Heart left ventricle (tissue), 16 donors: ENCODE data around the gene TNRC6C. TPM values are rescaled to one million over a fixed set of nuclear protein-coding genes. Genes with fewer than 3 reads are reported as not detected.
"Not testable (repeated sequence)": the region's sequence is repeated elsewhere in the genome, so short reads cannot be mapped to it uniquely, and the experiment has no call there.

Source experiments
- ATAC-seq, 4 donors: fragments of 200-7000 bp; cut with Tn5 transposase; one replicate each; pipeline ENCODE4 v1.9.1; 2020 to 2022; ENCODE audit warnings: moderate library complexity in 4 of 4, mild to moderate bottlenecking in 3 of 4, moderate number of reproducible peaks in 1 of 4
- DNase-seq, 5 donors: peaks; one replicate each; pipeline ENCODE4 v3.0.0-alpha.2; 2020
- H3K27ac ChIP-seq, 12 donors: fragments of 200-600 bp; sonication (generic) in 4 of 12; one replicate each; pipeline versions ENCODE4 v1.5.0 to v1.8.0; 2016 to 2022; ENCODE audit warnings: mild to moderate bottlenecking in 2 of 12
- H3K27me3 ChIP-seq, 9 donors: fragments of 200-600 bp; sonication (generic) in 2 of 9; one replicate each; pipeline versions ENCODE4 v1.5.1 to v1.8.0; 2016 to 2022; ENCODE audit warnings: mild to moderate bottlenecking in 3 of 9
- H3K36me3 ChIP-seq, 9 donors: fragments of 200-600 bp; sonication (generic) in 2 of 9; one replicate each; pipeline versions ENCODE4 v1.5.0 to v1.8.0; 2018 to 2022; ENCODE audit warnings: mild to moderate bottlenecking in 2 of 9
- H3K4me1 ChIP-seq, 12 donors: fragments of 200-600 bp; sonication (generic) in 4 of 12; one replicate each; pipeline versions ENCODE4 v1.5.0 to v1.8.0; 2016 to 2022; ENCODE audit warnings: mild to moderate bottlenecking in 3 of 12
- H3K4me3 ChIP-seq, 12 donors: fragments of 200-600 bp; sonication (generic) in 4 of 12; one replicate each; pipeline versions ENCODE4 v1.5.0 to v1.8.0; 2017 to 2022; ENCODE audit warnings: mild to moderate bottlenecking in 9 of 12, moderate library complexity in 4 of 12
- H3K9me3 ChIP-seq, 12 donors: fragments of 200-600 bp; sonication (generic) in 4 of 12; one replicate each; pipeline versions ENCODE4 v1.5.0 to v1.8.0; 2016 to 2022; ENCODE audit warnings: mild to moderate bottlenecking in 1 of 12
- POLR2A ChIP-seq, 2 donors: fragments of 450-650 bp; IDR thresholded peaks; one replicate each; pipeline ENCODE4 v1.6.1; 2017; ENCODE audit warnings: antibody characterized with exemption in 2 of 2, mild to moderate bottlenecking in 2 of 2, moderate library complexity in 2 of 2
- WGBS, 4 donors: extraction: QIAGEN DNeasy Blood & Tissue Kit in 2 of 4; methylation state at CpG; one replicate each; pipeline versions ENCODE4 v1.1.5 to v1.1.7; 2013 to 2018; 5-methylcytosine and 5-hydroxymethylcytosine counted together
- intact Hi-C, 10 donors: fragments of 100-400 bp; cut with DNase I; formaldehyde crosslinking; loops; one replicate each; pipeline versions ENCODE4 v1.11.1 to v1.14.2; 2022
- polyA plus RNA-seq, 2 donors: library from polyadenylated mRNA; stranded (reverse); fragments of 200-250 nt; gene quantifications; one replicate each; pipeline ENCODE4 v1.2.3, GENCODE V29; 2013
- total RNA-seq, 9 donors: library from RNA; depleted of rRNA in 2 of 9; stranded (reverse); fragments of >200 nt in 2 of 9; fragmentation: NEBNext Ultra II Directional in 3 of 9; extraction: Animal tissue kit (Norgen Biotek cat#: 25700) in 3 of 9; gene quantifications; one replicate each; pipeline versions ENCODE4 v1.1.0 to v1.2.4, GENCODE V29; 2016 to 2023
- TF ChIP-seq, protein P1 (sequence below), 12 donors: fragments of 200-600 bp; sonication (generic) in 4 of 12; IDR thresholded peaks; one replicate each; pipeline versions ENCODE4 v1.5.0 to v1.8.0; 2018 to 2022; ENCODE audit warnings: antibody characterized with exemption in 12 of 12, mild to moderate bottlenecking in 5 of 12
- donor health status: ischemic (EF 13 %, LVEDD 7.1; RV severe dilation, severe dysfunction).
- donor health status: healthy with polysubstance abuse.
- donor health status: DM: no; HTN: yes; CAD: no.
- donor health status: DM: no; HTN: no; CAD: no.
- donor health status: ischemic (EF 25% LVEDD 6.9; RV normal size, moderate dysfunction).
- donor health status: ischemic (EF 25% LVEDD 5.7; RV mildly dilated, moderate dysfunction).
- donor health status: healthy.
- donor health status: DM: yes; HTN: yes; CAD: no.
- donor health status: ischemic (EF 35%, LVEDD 5.7; RV mildly dilated, moderate dysfunction).
- donor health status: nonischemic (EF 11% LVEDD 7.7; RV severe dilation, severe dysfunction).
- donor health status: DM: yes; HTN: yes; CAD: no.
- donor health status: PGD.
- donor health status: ischemic (EF 29% LVEDD 5.4; RV normal size, mild dysfunction).
- donor health status: nonischemic (EF 23%, LVEDD 6.1; RV moderate dilation, normal function).

TNRC6C gene
- total and polyA plus RNA-seq, 11 donors: 7.7 to 24.7 (median 19.0) TPM

DNA sequence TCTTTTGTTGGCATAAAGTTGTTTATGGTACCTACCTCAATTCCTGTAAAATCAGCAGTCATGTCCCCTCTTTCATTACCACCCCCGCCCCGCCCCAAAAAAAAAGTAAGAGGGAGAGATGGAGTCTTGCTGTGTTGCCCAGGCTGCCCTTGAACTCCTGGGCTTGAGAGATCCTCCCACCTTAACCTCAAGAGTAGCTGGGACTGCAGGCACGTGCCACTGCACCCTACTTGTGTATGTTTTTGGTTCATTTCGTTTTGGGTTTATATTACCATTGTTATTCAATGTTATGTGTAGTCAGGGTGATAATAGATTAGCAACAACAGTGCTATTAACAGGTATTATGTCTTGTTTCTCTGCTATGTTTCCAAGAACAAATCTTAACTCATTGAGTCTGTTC is 15.9 kb downstream of the TNRC6C start:
- no peak for TF ChIP-seq POLR2A (IDR thresholded peaks at IDR 0.05)
- TF ChIP-seq, protein P1, sequence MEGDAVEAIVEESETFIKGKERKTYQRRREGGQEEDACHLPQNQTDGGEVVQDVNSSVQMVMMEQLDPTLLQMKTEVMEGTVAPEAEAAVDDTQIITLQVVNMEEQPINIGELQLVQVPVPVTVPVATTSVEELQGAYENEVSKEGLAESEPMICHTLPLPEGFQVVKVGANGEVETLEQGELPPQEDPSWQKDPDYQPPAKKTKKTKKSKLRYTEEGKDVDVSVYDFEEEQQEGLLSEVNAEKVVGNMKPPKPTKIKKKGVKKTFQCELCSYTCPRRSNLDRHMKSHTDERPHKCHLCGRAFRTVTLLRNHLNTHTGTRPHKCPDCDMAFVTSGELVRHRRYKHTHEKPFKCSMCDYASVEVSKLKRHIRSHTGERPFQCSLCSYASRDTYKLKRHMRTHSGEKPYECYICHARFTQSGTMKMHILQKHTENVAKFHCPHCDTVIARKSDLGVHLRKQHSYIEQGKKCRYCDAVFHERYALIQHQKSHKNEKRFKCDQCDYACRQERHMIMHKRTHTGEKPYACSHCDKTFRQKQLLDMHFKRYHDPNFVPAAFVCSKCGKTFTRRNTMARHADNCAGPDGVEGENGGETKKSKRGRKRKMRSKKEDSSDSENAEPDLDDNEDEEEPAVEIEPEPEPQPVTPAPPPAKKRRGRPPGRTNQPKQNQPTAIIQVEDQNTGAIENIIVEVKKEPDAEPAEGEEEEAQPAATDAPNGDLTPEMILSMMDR (IDR thresholded peaks at IDR 0.05): no peak
- no peak for DNase-seq
- Histone ChIP-seq H3K4me3 (no peak overlapping the region), H3K9me3 (no peaks in the 10 kb centered on the region), H3K4me1 (peaks cover 0 to 31% (median 12%) of the 10 kb centered on the region in 12 donors), H3K36me3 (no peaks in the 10 kb centered on the region), H3K27me3 (no peaks in the 10 kb centered on the region), H3K27ac (no peak overlapping the region)
- WGBS, 4 donors: 77 to 79% (median 78%) methylated on average over 4 of the region's 4 CpGs
- intact Hi-C loops: no loop called here
- no peak for ATAC-seq

DNA sequence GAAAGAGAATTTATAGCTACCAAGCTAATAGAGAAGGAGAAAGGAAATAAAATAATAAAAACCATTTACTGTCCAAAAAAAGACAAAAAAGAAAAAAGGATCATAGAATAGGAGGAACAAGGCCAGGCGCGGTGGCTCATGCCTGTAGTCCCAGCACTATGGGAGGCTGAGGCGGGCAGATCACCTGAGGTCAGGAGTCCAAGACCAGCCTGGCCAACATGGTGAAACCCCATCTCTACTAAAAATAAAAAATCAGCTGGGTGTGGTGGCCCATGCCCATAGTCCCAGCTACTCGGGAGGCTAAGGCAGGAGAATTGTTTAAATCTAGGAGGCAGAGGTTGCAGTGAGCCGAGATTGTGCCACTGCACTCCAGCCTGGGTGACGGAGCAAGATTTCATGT is 23.9 kb downstream of the TNRC6C start:
- H3K27ac ChIP-seq, DNase-seq, H3K36me3 ChIP-seq, intact Hi-C loops, H3K4me1 ChIP-seq, H3K4me3 ChIP-seq, H3K9me3 ChIP-seq, ATAC-seq, H3K27me3 ChIP-seq: not testable (repeated sequence)
- WGBS, 4 donors: 94 to 98% (median 97%) methylated on average over 6 of the region's 6 CpGs

DNA sequence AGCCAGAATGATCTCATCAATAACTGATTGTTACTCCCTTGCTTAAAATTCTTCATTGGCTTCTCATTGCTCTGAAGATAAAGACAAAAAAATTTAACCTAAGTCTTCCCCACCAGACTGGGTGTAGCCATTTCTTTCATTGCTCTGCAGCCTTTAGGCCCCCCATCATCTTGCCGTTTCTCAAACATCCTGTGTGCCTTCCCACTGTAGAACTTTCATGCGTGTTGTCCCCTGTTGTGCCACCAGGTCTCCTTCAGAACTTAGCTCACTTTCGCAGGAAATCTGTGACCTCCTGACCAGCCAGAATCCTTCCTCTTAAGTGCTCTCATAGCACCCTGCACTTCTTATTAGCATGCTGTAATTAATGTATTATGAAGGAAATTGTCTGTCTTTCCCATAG is 31.8 kb downstream of the TNRC6C start:
- Histone ChIP-seq H3K27me3 (no peaks in the 10 kb centered on the region), H3K4me3 (no peak overlapping the region), H3K4me1 (peaks cover 0 to 41% (median 17%) of the 10 kb centered on the region in 12 donors), H3K27ac (no peak overlapping the region), H3K9me3 (no peaks in the 10 kb centered on the region), H3K36me3 (no peaks in the 10 kb centered on the region)
- no peak for DNase-seq
- TF ChIP-seq, protein P1 (IDR thresholded peaks at IDR 0.05): no peak
- no peak for TF ChIP-seq POLR2A (IDR thresholded peaks at IDR 0.05)
- WGBS, 4 donors: 86 to 89% (median 88%) methylated on average over 3 of the region's 3 CpGs
- ATAC-seq: no peak
- intact Hi-C loops: no loop called here

DNA sequence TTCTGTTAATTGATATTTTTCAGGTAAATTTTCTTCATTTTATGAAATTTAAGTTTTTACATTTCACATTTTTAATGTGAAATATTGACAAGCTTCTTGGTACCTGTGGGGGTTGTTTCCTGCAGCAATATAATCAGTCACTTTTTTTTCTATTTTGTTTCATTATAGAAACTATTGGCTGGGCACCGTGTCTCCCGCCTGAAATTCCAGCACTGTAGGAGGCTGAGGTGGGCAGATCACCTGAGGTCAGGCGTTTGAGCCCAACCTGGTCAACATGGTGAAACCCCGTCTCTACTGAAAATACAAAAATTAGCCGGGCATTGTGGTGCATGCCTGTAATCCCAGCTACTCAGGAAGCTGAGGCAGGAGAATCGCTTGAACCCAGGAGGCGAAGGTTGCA is 35.2 kb downstream of the TNRC6C start:
- WGBS, 4 donors: 95 to 97% (median 95%) methylated on average over 7 of the region's 7 CpGs
- H3K36me3 ChIP-seq, H3K27ac ChIP-seq, H3K27me3 ChIP-seq, DNase-seq, H3K4me3 ChIP-seq, H3K9me3 ChIP-seq, ATAC-seq, intact Hi-C loops: not testable (repeated sequence)
- H3K4me1 ChIP-seq: peaks cover 0 to 51% (median 26%) of the 10 kb centered on the region in 12 donors

DNA sequence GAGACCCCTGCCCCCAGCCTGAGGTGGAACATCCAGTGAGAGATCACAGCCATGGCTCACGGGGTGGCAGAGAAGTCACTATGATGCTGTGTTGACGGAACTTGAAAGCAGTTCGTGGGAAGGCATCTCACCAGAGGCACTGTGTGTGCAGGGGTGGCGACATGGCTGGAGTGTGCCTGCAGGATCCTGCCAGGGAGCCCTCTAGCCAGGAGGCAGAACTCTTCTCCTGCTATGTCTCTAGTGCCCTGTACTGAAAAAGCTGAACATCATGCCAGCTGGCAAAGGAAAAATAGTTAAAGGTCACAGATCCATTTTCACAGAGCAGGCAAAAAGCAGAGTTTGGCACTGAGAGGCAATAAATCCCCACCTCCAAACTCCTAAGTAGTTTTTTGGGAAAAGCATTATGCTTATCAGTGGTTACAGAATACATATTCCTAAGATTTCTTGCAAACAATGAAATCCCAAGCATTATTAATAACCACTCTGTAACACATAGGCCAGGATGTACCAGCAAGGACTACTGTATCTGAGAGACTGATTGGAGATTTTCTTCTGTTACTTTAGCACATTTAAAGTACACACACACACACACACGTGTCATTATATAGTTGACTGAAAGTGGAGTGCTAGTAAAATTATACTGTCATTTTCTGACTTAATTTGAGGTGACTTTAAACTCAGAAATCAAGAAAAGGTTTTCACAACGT is 36.8 kb downstream of the TNRC6C start:
- no peaks in the 10 kb centered on the region for H3K27me3 ChIP-seq
- ATAC-seq (peak; percentile 98 to 99 (median 98)), DNase-seq (peak; percentile 44 to 86 (median 72))
- H3K36me3 ChIP-seq: no peaks in the 10 kb centered on the region
- WGBS, 4 donors: 45 to 57% (median 51%) methylated on average over 6 of the region's 6 CpGs
- H3K9me3 ChIP-seq: no peaks in the 10 kb centered on the region
- peaks cover 0 to 52% (median 33%) of the 10 kb centered on the region in 12 donors for H3K4me1 ChIP-seq
- TF ChIP-seq POLR2A (IDR thresholded peaks at IDR 0.05): no peak
- TF ChIP-seq, protein P1 (IDR thresholded peaks at IDR 0.05): no peak
- H3K27ac ChIP-seq: peak overlapping the region; percentile 1 to 76 (median 50)
- intact Hi-C loops: loop anchor here in 6 of 10 donors (5.0 kb wide), 2 partner anchors 33 to 38 kb away; partner anchors contain the start of gene TNRC6C (in 1 of the 6)
- H3K4me3 ChIP-seq: no peak overlapping the region
